Karpas-422 (cell line): Measurements from ENCODE around the gene THOP1. TPM values are rescaled to one million over a fixed set of nuclear protein-coding genes. Genes with fewer than 3 reads are reported as not detected.

Experiments
- DNase-seq: peaks from one replicate; pipeline ENCODE4 v3.0.0-alpha.2; 2015
- H2AFZ ChIP-seq: fragments of 200-600 bp; sonication (generic); 2 replicates; pipeline ENCODE4 v1.6.1; 2014; ENCODE audit warnings: antibody characterized with exemption, low read length, mixed read lengths
- H3K27ac ChIP-seq: fragments of 200-600 bp; sonication (generic); 2 replicates; pipeline ENCODE4 v1.5.1; 2014; ENCODE audit warnings: mild to moderate bottlenecking, low read length, moderate library complexity
- H3K27me3 ChIP-seq: fragments of 200-600 bp; sonication (generic); 2 replicates; pipeline ENCODE4 v1.6.1; 2014; ENCODE audit warnings: low read length, mixed read lengths
- H3K36me3 ChIP-seq: fragments of 200-600 bp; sonication (generic); 2 replicates; pipeline ENCODE4 v1.6.1; 2014; ENCODE audit warnings: low read length, mixed read lengths; ENCODE audit not compliant: insufficient read depth
- H3K4me1 ChIP-seq: fragments of 200-600 bp; sonication (generic); 2 replicates; pipeline ENCODE4 v1.6.1; 2014; ENCODE audit warnings: mild to moderate bottlenecking, low read length, mixed read lengths
- H3K4me2 ChIP-seq: fragments of 200-600 bp; sonication (generic); 2 replicates; pipeline ENCODE4 v1.6.1; 2014; ENCODE audit warnings: low read length, low read depth, mild to moderate bottlenecking; ENCODE audit not compliant: poor library complexity, severe bottlenecking
- H3K4me3 ChIP-seq: fragments of 200-600 bp; sonication (generic); 2 replicates; pipeline ENCODE4 v1.5.1; 2014; ENCODE audit warnings: mild to moderate bottlenecking, antibody characterized with exemption, low read length, mixed read lengths
- H3K79me2 ChIP-seq: fragments of 200-600 bp; sonication (generic); 2 replicates; pipeline ENCODE4 v1.6.1; 2014; ENCODE audit warnings: mild to moderate bottlenecking, low read length, mixed read lengths
- H3K9ac ChIP-seq: fragments of 200-600 bp; sonication (generic); 2 replicates; pipeline ENCODE4 v1.6.0; 2014; ENCODE audit warnings: low read length
- H3K9me2 ChIP-seq: fragments of 200-600 bp; sonication (generic), shearing (Covaris generic); replicated peaks from 2 replicates; pipeline ENCODE4 v1.6.0; 2014; ENCODE audit warnings: mild to moderate bottlenecking, low read length, moderate library complexity; ENCODE audit not compliant: insufficient read depth
- H3K9me3 ChIP-seq: fragments of 300-700, 200-600 bp; sonication (generic); 2 replicates; pipeline ENCODE4 v1.6.1; 2014; ENCODE audit warnings: low read length, mixed read lengths
- H4K20me1 ChIP-seq: fragments of 200-600 bp; sonication (generic); 2 replicates; pipeline ENCODE4 v1.6.1; 2014; ENCODE audit warnings: mild to moderate bottlenecking, antibody characterized with exemption, low read length, low read depth; ENCODE audit not compliant: insufficient read depth
- total RNA-seq: library from RNA; depleted of rRNA; stranded (reverse); fragments of >200 nt; shearing (Covaris generic); gene quantifications from 2 replicates; pipeline ENCODE4 v1.2.3, GENCODE V29; 2014; ENCODE audit warnings: low replicate concordance

Gene THOP1
- total RNA-seq, 1 experiment from 2014 or later: 57.0 TPM

DNA sequence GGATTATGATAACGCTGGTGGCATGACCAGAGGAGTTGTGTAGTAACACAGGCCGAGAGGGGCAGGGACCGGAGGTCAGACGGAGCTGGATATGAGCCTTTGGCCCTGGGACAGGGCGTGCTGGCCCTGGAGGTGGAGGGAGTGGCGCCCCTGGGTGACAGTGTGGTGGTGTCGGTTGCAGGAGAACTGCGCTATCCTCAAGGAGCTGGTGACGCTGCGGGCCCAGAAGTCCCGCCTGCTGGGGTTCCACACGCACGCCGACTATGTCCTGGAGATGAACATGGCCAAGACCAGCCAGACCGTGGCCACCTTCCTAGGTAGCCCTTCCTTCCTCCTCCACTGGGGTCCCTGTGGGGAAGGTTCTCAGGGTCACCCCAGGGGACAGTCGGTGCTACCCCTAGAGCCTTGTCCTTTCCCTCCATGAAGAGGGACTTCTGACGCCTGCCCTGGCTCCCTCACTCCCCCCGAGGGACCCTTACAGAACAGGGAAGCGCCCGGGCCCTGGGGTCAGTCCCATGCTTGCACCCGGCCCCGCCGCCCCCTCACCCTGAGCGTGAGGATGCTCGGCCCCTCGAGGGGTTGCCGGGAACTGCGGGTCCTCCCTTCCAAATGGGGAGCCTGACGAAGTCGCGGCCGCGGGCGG, 21.6 kb downstream of the THOP1 start:
- no peaks in the 10 kb centered on the region for H3K27me3 ChIP-seq
- no peaks in the 10 kb centered on the region for H3K9me2 ChIP-seq
- no peak overlapping the region for H3K4me3 ChIP-seq
- no peaks in the 10 kb centered on the region for H3K4me1 ChIP-seq
- 0 out of 2 replicates have a peak, but pooled peaks cover 8% of the 10 kb centered on the region for H4K20me1 ChIP-seq
- H3K27ac ChIP-seq: no peak overlapping the region
- no peak overlapping the region for H3K4me2 ChIP-seq
- H3K9me3 ChIP-seq: no peaks in the 10 kb centered on the region
- H3K36me3 ChIP-seq: peaks cover 7% of the 10 kb centered on the region; the same call in 1 of the 2 replicates
- DNase-seq: no peak
- H3K79me2 ChIP-seq: peaks cover 8% of the 10 kb centered on the region; the same call in 1 of the 2 replicates
- no peak overlapping the region for H2AFZ ChIP-seq
- no peak overlapping the region for H3K9ac ChIP-seq

DNA sequence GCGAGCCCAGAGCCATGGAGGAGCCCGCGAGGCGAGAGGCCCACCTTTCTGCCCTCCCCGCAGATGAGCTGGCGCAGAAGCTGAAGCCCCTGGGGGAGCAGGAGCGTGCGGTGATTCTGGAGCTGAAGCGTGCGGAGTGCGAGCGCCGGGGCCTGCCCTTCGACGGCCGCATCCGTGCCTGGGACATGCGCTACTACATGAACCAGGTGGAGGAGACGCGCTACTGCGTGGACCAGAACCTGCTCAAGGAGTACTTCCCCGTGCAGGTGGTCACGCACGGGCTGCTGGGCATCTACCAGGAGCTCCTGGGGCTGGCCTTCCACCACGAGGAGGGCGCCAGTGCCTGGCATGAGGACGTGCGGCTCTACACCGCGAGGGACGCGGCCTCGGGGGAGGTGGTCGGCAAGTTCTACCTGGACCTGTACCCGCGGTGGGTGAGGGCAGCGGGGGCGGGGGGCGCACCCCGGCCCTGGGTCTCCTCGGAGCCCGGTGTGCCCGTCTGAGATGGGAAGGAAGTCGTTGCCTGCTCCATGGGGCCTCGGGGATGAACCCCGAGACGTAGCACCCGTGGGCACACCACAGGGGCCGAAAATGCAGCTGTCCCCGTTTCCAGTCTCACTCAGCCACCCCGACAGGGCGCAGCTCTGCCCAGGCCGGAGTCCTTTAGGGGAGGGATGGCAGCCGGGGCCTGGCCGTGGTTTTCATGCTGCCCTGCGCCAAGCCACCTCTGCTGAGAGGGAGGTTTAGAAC, 22.3 kb downstream of the THOP1 start:
- H3K4me3 ChIP-seq: no peak overlapping the region
- H3K79me2 ChIP-seq: peaks cover 7% of the 10 kb centered on the region; the same call in 1 of the 2 replicates
- no peak overlapping the region for H3K9ac ChIP-seq
- no peaks in the 10 kb centered on the region for H3K4me1 ChIP-seq
- no peak overlapping the region for H3K4me2 ChIP-seq
- H2AFZ ChIP-seq: no peak overlapping the region
- H3K27ac ChIP-seq: no peak overlapping the region
- H3K27me3 ChIP-seq: no peaks in the 10 kb centered on the region
- peaks cover 7% of the 10 kb centered on the region; the same call in 1 of the 2 replicates for H3K36me3 ChIP-seq
- H3K9me2 ChIP-seq: no peaks in the 10 kb centered on the region
- DNase-seq: no peak
- no peaks in the 10 kb centered on the region for H3K9me3 ChIP-seq
- H4K20me1 ChIP-seq: 0 out of 2 replicates have a peak, but pooled peaks cover 5% of the 10 kb centered on the region

GRCh38 chr19:2808129-2808941, 23.0 kb downstream of the THOP1 start:
- Histone ChIP-seq H3K9me3 (no peaks in the 10 kb centered on the region), H4K20me1 (no peaks in the 10 kb centered on the region), H3K27ac (no peak overlapping the region), H3K4me2 (no peak overlapping the region), H3K9me2 (no peaks in the 10 kb centered on the region), H3K9ac (no peak overlapping the region), H3K36me3 (peaks cover 7% of the 10 kb centered on the region; the same call in 1 of the 2 replicates), H3K4me1 (no peaks in the 10 kb centered on the region), H3K27me3 (no peaks in the 10 kb centered on the region), H2AFZ (no peak overlapping the region), H3K79me2 (no peaks in the 10 kb centered on the region), H3K4me3 (no peak overlapping the region)
- DNase-seq: no peak

GRCh38 chr19:2809387-2810140, 24.3 kb downstream of the THOP1 start:
- no peak overlapping the region for H3K4me3 ChIP-seq
- H4K20me1 ChIP-seq: no peaks in the 10 kb centered on the region
- no peak overlapping the region for H2AFZ ChIP-seq
- no peak overlapping the region for H3K27ac ChIP-seq
- H3K4me2 ChIP-seq: no peak overlapping the region
- no peaks in the 10 kb centered on the region for H3K9me2 ChIP-seq
- H3K79me2 ChIP-seq: no peaks in the 10 kb centered on the region
- no peak overlapping the region for H3K9ac ChIP-seq
- H3K27me3 ChIP-seq: no peaks in the 10 kb centered on the region
- no peaks in the 10 kb centered on the region for H3K9me3 ChIP-seq
- H3K36me3 ChIP-seq: peaks cover 7% of the 10 kb centered on the region; the same call in 1 of the 2 replicates
- no peak for DNase-seq
- H3K4me1 ChIP-seq: no peaks in the 10 kb centered on the region

DNA sequence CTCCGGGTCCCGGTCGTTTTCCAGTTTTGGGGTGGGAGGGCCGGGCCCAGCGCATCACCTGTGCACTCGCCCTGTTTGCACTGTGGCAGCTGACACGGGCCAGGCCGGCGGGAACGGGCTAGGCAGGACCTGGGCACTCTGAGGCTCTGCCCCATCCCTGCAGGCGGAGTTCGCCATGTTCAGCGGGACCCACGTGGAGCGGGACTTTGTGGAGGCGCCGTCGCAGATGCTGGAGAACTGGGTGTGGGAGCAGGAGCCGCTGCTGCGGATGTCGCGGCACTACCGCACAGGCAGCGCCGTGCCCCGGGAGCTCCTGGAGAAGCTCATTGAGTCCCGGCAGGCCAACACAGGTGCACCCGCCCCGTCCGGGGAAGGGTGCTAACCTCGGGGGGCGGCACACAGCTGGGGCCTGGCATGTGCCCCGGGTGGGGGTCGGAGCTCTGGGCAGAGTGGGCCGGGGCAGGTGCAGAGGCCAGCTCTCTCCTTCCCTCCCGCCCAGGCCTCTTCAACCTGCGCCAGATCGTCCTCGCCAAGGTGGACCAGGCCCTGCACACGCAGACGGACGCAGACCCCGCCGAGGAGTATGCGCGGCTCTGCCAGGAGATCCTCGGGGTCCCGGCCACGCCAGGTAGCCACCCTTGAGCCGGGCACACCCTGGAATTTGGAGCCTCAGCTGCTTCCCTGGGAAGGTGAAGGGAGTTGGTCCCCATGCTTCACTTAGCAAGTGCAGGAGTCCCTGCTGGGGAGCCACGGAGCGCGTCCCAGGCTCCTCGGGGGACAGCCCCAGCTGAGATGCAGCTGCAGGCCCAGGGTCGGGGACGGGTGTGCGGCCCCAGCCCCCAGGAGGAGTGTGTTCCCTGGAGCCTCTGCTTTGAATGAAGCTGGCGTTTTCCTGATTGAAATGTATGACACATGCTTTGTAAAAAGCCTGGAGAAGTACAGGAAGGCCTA, 25.1 kb downstream of the THOP1 start:
- H3K4me2 ChIP-seq: no peak overlapping the region
- DNase-seq: no peak
- H3K36me3 ChIP-seq: peaks cover 4% of the 10 kb centered on the region; the same call in 1 of the 2 replicates
- no peak overlapping the region for H2AFZ ChIP-seq
- no peaks in the 10 kb centered on the region for H3K9me2 ChIP-seq
- no peak overlapping the region for H3K4me3 ChIP-seq
- H3K27ac ChIP-seq: no peak overlapping the region
- H3K9ac ChIP-seq: no peak overlapping the region
- no peaks in the 10 kb centered on the region for H3K9me3 ChIP-seq
- no peaks in the 10 kb centered on the region for H3K27me3 ChIP-seq
- H4K20me1 ChIP-seq: no peaks in the 10 kb centered on the region
- H3K4me1 ChIP-seq: no peaks in the 10 kb centered on the region
- no peaks in the 10 kb centered on the region for H3K79me2 ChIP-seq

DNA sequence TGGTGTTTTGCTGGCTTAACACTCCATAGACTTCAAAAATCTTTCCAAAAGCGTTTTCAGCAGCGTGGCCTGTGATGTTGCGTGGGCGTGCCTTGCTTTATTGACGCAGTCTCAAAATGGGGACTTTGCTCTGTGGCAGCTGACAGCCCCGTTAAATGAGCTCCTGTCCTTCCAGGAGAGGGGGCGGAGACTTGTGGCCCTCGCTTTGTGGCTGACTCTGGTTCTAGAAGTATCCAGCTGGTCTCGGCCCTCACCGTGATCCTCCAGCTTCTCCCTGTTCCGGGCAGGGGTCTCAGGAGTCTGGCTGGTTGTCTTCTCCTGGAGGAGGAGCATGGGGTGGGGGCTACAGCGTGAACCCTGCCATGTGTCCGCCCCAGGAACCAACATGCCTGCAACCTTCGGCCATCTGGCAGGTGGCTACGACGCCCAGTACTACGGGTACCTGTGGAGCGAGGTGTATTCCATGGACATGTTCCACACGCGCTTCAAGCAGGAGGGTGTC, 26.0 kb downstream of the THOP1 start:
- Histone ChIP-seq H3K36me3 (peaks cover 3% of the 10 kb centered on the region; the same call in 1 of the 2 replicates), H2AFZ (no peak overlapping the region), H3K27me3 (no peaks in the 10 kb centered on the region), H4K20me1 (no peaks in the 10 kb centered on the region), H3K79me2 (no peaks in the 10 kb centered on the region), H3K4me3 (no peak overlapping the region), H3K9ac (no peak overlapping the region), H3K4me1 (no peaks in the 10 kb centered on the region), H3K9me3 (no peaks in the 10 kb centered on the region), H3K4me2 (no peak overlapping the region), H3K9me2 (no peaks in the 10 kb centered on the region), H3K27ac (no peak overlapping the region)
- no peak for DNase-seq
